IPS DF 19.7 (cell line): Measurements from ENCODE around the gene SDK2.

Experiments used
- DNase-seq: peaks from one replicate; pipeline ENCODE4 v3.0.0-alpha.2; 2013; ENCODE audit warnings: low read depth, low spot score

The SDK2 gene

GRCh38 chr17:73536700-73537605 is 107.3 kb downstream of the SDK2 start:
- no peak for DNase-seq

GRCh38 chr17:73535746-73536145 is 108.5 kb downstream of the SDK2 start:
- no peak for DNase-seq

DNA sequence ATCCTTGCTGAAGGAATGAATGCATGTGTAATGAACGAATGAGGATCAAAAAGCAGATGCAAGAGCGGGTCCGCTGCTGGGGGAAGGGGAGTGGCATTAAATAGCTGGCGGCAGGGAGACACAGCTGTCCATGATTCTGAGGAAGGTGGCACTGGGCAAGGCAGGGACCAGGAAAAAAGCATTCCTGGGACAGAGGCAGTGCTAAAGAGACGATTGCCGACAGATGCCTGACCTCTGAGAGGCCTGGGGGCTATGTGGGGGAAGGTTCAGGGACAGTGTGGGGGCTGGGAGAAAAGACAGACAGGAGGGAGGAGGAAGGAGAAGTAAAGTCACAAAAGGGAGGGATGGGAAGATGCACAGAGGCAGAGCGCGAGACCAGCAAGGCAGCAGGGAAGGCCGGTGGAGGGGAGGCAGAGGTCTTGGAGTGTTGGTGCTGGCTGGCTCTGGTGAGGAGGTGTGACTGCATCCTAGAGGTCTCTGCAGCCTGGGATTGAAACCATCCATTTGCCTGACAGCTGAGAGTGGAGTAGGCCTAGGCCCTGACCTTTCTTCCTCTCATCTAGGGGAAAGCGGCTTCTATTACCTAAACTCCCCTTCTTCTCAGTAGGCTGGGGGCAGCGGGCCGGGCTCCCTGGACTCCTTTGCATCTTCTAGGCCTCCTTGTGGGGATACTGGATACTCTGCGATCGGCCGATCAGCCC is 109.9 kb downstream of the SDK2 start:
- DNase-seq = no peak

DNA sequence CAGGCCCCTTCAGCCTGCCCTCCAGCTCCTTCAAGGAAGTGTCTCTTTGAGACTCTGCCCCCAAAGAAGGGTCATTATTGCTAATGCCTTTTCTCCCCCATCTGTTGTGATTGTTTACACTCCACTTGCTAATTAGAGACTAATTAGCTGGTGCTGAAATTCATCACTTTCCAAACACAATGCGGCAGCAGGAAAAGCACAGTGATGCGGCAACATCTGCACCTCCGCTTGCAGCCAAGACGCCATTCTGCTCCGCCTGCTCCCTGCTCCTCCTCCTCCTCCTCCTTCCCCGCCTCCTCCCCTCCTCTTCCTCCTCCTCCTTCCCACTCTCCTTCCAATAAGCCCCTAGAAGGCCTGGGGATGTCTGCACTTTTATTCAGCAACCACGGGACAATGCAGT is 110.5 kb downstream of the SDK2 start:
- DNase-seq = no peak

DNA sequence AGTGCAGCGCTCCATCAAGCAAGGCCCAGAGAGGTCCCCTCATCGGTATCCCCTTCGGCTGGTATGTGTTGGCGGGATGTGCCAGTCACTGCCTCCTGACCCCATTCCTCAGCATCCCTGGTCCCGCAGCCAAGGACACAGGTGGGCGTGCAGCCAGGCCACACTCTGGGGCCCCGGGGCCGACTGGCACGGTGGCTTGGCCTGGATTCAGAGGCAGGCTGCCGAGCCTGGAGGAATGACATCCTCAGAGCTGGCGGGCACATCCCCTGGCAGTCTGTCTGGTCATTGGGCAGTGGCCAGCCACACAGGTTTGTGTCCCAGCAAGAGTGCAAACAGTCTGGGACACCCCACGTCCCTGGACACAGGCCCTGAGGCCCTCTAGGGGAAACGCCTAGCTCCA is 111.1 kb downstream of the SDK2 start:
- DNase-seq = no peak

DNA sequence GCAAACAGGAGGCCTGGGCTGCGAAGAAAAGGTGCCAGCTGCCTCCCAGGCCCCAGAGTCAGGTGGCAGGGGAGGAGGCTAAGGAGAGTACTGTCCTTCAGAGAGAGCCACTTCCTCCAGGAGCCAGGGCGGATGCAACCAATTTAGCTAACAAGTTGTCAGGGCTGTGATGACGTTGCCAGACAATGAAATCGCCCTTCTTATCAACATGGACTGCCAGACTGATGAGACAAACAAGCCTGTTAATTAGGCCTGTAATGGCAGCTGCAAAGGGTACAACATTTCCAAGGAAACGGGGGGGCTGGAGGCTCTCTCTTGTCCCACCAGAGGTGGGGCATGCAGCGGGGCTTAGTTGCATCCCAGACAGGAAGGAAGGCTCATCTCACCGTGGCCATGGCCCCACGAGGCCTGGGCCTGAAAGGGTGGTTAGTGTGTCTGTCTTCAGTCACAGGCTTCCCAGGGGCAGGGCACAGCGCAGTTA is 111.8 kb downstream of the SDK2 start:
- DNase-seq = no peak

GRCh38 chr17:73531158-73531557 is 113.1 kb downstream of the SDK2 start:
- DNase-seq = no peak

GRCh38 chr17:73528679-73529078 is 115.6 kb downstream of the SDK2 start:
- no peak for DNase-seq

DNA sequence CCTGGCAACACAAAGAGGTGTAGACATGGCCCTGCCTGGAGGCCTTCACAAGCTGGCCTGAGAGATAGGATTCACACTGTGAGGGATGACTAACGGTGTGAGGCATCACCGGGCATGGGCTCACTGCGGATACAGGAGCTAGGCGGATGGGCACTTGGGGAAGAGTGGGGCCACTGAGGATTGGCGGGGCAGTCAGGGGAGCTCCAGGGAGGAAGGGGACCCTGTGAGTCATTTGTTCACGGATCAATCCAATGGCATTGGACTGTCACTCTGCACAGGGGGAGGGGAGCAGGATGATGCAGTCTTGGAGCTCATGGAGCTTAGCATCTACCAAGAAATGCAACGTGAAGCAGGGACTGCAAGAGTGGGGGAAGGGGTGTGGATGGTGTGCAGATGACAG is 117.3 kb downstream of the SDK2 start:
- DNase-seq = no peak

- no peak for DNase-seq
These were observed 119.1 kb downstream of the SDK2 start for GRCh38 chr17:73524941-73525679.

DNA sequence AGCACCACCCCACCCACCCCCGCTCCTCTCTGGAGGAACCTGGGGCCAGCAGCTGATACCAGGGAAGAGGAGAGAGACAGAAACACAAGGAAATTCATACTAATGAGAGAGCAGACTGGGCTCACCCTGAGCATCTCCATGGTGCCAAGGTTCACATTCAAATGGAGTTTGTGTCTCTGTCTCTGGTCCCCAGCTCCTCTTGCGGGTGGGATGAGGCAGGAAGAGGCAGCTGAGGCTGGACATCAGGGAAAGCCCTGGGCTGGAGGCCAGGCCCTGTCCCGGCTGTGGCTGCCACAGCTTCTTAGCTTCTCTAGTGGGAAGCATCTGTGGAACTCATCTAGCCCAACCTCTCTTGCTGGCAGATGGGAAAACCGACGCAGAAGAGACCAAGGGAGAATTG is 121.5 kb downstream of the SDK2 start:
- no peak for DNase-seq

- no peak for DNase-seq
These were observed 122.1 kb downstream of the SDK2 start for GRCh38 chr17:73522107-73522506.

- no peak for DNase-seq
These were observed 122.9 kb downstream of the SDK2 start for GRCh38 chr17:73521376-73521775.

GRCh38 chr17:73520369-73520761 is 123.9 kb downstream of the SDK2 start:
- DNase-seq = no peak

GRCh38 chr17:73519714-73520368 is 124.4 kb downstream of the SDK2 start:
- DNase-seq = no peak

GRCh38 chr17:73519011-73519410 is 125.2 kb downstream of the SDK2 start:
- no peak for DNase-seq

GRCh38 chr17:73516431-73516830 is 127.8 kb downstream of the SDK2 start:
- no peak for DNase-seq

- no peak for DNase-seq
These were observed 129.9 kb downstream of the SDK2 start for GRCh38 chr17:73514146-73514863.

- DNase-seq = no peak
These were observed 130.8 kb downstream of the SDK2 start for GRCh38 chr17:73513426-73513825.

- no peak for DNase-seq
These were observed 132.5 kb downstream of the SDK2 start for GRCh38 chr17:73511719-73512115.
